GM18511 (cell line): ENCODE results near the gene SSC4D.
"Not testable (repeated sequence)": the region's sequence is repeated elsewhere in the genome, so short reads cannot be mapped to it uniquely, and the experiment has no call there.

ENCODE experiments used
- ATAC-seq: cut with Tn5 transposase; IDR thresholded peaks from one replicate; pipeline ENCODE4 v1.9.1; 2021; ENCODE audit warnings: mild to moderate bottlenecking, moderate library complexity; ENCODE audit not compliant: unreplicated experiment

SSC4D gene

GRCh38 chr7:76387789-76388188, 21.7 kb downstream of the SSC4D start:
- ATAC-seq: not testable (repeated sequence)

DNA sequence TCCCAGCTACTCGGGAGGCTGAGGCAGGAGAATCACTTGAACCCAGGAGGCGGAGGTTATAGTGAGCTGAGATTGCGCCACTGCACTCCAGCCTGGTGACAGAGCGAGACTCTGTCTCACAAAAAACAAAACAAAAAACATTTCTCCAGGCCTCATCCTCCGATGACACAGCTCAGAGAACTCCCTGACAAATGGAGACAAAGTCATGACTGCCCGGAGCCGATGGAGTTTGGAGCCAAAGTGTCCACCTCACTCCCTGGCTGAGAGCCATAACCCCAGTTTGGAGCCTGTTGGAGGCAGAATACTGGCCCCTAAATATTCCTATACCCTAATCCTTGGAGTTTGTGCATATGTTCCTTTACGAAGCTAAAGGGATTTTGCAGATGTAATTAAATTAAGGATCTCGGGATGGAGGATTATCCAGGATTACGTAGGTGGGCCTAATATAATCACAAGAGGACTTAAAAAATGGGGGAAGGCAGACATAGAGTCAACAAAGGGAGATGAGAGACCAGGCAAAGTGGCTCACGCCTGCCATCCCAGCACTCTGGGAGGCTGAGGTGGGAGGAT, 22.7 kb downstream of the SSC4D start:
- no peak for ATAC-seq

DNA sequence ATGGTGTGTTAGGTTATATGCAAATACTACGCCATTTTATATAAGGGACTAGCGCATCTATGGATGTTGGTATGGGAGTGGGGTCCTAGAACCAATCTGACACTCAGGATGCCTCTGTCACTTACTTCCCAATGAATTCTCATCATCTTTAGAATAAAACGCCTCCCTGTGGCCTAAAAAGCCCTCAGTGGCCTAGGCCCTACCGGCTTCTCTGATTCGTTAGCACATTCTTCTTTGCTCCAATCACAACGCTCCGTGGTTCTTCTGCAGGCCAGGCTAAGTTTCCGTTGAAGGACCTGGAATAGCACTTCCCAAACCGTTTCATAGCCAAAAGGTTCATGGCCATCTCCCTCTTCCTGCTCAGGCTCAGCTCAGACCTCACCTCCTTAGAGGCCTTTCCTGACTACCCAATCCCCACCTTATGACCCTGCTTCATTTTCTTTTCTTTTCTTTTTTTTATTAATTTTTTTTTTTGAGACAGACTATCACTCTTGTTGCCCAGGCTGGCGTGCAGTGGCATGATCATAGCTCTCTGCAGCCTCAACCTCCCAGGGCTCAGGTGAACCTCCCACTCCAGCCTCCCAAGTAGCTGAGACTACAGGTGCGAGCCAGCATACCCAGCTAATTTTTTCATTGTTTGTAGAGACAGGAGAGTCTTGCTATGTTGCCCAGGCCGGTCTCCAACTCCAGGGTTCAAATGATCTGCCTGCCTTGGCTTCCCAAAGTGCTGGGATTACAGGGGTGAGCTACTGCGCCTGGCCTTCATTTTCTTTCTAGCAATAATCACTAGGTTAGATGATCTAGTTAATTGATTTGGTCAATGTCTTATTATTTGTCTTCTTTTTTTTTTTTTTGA, 26.2 kb downstream of the SSC4D start:
- ATAC-seq: no peak

DNA sequence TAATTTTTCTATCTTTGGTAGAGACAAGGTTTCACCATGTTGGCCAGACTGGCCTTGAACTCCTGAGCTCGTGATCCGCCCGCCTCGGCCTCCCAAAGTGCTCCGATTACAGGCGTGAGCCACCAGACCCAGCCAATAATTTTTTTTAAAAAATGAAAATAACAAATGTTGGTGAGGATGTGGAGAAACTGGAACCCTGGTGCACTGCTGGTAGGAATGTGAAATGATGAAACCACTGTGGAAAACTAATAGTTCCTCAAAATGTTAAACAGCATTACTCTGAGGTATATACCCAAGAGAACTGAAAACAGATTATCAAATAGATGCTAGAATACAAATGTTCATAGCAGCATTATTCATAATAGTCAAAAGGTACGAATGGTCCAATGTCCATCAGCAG, 27.7 kb downstream of the SSC4D start:
- ATAC-seq: no peak

- no peak for ATAC-seq
These were observed 28.9 kb downstream of the SSC4D start for GRCh38 chr7:76380623-76380966.

GRCh38 chr7:76377186-76377918, 32.1 kb downstream of the SSC4D start:
- no peak for ATAC-seq

DNA sequence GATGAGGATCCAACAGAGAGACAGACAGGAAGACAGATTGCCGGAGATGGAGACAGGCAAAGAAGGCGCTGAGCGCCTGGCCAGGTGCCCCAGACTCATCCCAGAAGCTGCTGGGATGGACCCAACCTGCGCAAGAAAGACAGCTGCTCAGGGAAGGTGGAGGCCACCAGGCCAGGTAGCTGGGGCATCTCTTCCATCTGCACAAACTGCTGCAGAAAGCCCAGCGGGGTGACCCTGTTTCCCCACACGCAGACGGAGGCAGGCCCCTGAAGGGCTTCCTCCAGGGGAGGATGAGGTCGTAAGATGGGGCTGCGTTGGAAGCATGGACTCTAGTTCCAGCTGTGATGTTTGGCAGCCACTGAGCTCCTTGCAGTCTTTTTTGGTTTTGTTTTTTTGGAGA, 34.2 kb downstream of the SSC4D start:
- ATAC-seq: no peak

- no peak for ATAC-seq
These were observed 36.3 kb downstream of the SSC4D start for GRCh38 chr7:76372984-76373833.

- ATAC-seq: no peak
These were observed 38.1 kb downstream of the SSC4D start for GRCh38 chr7:76371396-76371795.

- ATAC-seq: no peak
These were observed 40.5 kb downstream of the SSC4D start for GRCh38 chr7:76369018-76369417.

DNA sequence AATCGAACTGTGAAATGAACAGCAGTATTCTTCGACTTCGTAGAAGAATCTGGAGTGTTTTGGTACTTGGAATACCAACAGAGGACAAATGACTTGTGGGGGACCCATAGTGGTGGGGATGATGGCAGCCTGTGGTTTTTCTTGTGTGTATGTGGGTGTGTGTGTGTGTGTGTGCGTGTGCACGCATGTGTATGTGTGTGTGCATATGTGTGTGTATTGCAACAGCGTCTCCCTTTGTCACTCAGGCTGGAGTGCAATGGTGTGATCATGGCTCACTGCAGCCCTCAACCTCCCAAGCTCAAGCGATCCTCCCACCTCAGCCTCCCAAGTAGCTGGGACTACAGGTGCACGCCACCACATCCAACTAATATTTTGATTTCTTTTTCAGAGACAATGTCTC, 41.3 kb downstream of the SSC4D start:
- ATAC-seq: no peak

GRCh38 chr7:76364198-76364584, 45.3 kb downstream of the SSC4D start:
- ATAC-seq: no peak

GRCh38 chr7:76363754-76364153, 45.7 kb downstream of the SSC4D start:
- not testable (repeated sequence) for ATAC-seq

DNA sequence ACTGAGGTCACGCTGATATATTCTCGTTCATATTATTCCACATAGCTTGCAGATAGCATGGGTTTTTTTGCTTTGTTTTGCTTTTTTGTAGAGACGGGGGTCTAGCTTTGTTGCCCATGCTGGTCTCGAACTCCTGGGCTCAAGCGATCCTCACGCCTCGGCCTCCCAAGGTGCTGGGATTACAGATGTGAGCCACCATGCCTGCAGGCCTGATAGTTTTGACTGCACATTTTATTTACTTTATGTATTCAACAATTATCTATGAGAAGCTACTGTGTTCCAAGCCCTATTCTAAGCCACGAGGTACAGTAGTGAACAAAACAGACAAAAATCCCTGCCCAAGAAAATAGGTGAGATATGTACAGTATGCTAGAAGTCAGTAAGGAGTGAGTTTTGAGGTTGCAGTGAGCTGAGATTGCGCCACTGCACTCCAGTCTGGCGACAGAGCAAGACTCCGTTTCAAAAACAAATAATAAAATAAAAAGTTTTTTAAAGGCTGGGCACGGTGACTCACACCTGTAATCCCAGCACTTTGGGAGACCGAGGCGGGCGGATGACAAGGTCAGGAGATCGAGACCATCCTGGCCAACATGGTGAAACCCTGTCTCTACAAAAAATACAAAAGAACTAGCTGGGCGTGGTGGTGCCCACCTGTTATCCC, 49.4 kb downstream of the SSC4D start:
- ATAC-seq: no peak

- ATAC-seq: peak; percentile 91
These were observed 50.2 kb downstream of the SSC4D start for GRCh38 chr7:76359111-76359977.

DNA sequence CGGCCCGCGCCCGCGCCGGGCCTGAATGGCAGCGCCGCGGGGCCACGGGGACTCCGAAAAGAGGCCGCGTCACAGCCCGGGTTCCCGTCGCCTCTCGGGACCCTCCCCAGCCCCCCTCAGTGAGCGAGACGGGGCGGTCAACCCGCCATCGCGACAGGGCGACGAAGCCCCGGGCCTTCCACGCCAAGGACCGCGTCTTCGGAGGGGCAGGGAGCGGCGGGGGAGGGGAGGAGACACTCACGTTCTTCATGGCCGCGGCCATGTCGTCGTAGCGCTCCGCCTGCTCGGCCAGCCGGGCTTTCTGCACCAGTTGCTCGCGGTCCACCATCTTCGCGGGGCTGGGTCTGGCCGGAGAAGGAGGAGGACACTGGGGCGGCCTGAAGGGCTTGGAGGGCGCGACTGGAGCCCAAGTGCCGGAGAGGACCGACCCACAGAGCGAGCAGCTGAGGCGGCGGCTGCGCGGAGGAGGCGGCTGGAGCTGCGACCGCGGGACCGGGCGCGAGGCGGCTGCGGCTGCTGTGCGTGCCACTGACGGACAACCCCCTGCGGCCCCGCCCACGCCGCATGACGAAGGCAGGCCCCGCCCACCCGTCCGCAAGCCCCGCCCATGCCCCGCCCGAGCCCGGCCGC, 50.9 kb downstream of the SSC4D start, which contains the start of gene YWHAG:
Gene YWHAG, minus strand, starts transcription at position 511 of the 630 bp plus-strand sequence. Its CDS starts 183 bp downstream, at position 328.
- ATAC-seq: peak; percentile 70

GRCh38 chr7:76358011-76358480, 51.5 kb downstream of the SSC4D start:
- ATAC-seq: peak; percentile 31

DNA sequence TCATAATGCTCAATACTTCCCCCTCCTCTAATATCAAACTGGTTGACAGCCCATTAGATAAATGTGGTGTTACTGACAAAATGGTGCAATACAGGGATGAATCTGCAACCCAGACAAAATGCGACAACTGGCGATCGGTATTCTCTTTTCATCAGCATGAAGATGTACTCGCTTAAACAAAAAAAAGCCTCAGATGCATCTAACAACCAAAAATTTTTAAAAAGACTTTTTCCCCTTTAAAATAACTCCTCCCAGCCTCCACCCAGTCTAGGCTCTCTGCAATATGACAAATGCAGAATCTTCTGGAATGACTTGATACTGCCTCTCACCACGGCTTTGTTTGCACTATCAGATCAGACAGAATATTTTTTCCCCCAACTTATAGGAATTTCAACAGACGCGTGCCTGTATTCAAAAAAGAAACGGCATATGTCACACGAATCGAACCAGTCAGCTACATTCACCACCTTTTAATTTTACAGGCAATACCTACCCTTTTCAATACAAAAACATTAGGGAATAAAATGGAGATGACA, 52.0 kb downstream of the SSC4D start:
- no peak for ATAC-seq

DNA sequence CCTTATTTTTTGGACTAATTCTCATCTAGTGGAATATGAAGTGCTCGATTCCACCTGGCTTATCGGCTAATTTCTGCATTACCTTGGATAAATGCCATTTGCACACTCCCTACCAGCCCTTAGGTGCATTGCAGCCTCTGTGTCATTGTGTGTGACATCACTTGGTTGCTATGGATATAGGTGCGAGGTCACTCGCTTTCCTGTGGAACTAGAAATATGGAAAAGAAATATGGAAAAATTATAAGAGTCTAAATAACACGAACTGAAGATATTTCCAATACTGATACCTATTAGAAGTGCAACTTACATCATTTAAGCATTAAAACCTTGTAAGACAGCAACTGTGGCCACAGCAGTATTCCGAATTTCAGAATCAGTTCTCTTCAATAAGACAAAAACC, 52.7 kb downstream of the SSC4D start:
- no peak for ATAC-seq
